GM12892 (cell line): ENCODE results near the gene PSMA7.

Source experiments
- POLR2A ChIP-seq: IDR thresholded peaks from 2 replicates; pipeline ENCODE4 v1.6.1; 2011; ENCODE audit warnings: low read depth, low read length, control low read depth
- POLR2AphosphoS5 ChIP-seq: IDR thresholded peaks from 2 replicates; pipeline ENCODE4 v1.6.1; 2011; ENCODE audit warnings: low read depth, low read length, control low read depth
- TAF1 ChIP-seq: IDR thresholded peaks from 2 replicates; pipeline ENCODE4 v1.6.1; 2011; ENCODE audit warnings: low read depth, mild to moderate bottlenecking, control low read depth, low read length, borderline replicate concordance

DNA sequence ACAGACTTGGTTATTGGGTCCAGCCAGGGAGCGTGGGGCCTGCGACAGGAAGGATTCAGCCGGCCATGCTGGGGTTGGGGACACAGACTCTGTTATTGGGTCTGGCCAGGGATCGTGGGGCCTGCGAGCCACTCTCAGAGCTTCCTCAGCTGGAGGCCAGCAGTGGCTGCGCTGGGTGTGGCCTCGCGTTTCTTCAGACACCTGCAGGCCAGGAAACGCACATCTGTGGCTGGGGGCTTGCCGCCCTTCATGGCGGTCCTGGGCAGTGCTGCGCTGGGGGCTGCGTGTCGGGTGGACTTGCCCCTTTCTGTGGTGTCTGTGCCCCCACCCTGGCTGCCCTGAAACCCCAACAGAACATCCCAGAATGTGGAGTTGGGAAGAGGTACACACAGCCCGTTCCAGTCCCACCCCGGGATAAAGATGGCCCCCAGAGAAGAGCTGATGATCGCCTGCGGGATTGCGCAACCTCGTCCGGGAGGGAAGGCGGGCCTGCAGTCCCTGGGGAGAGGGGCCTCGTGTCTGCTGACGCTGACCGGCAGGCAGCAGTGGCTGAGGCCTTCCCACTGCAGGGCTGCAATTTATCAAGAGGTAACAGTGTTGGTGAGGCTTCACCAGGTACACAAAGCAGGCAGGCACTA is 22.7 kb upstream of the PSMA7 start:
- TF ChIP-seq POLR2A (no peak), POLR2AphosphoS5 (no peak), TAF1 (no peak)
